A673 (cell line): ENCODE results near the gene DNMT3B. TPM values are rescaled to one million over a fixed set of nuclear protein-coding genes. Genes with fewer than 3 reads are reported as not detected.

Experiments used
- BruUV-seq: library from RNA; stranded (reverse); fragments of 400-500 nt; replicated peaks from 2 replicates; lab custom pipeline; 2021; lab: Mats Ljungman, UMichigan
- CTCF ChIA-PET: fragments of 300-600 bp; sonication (Branson Sonifier 250); formaldehyde crosslinking; loops from one replicate; lab custom pipeline; 2022; ENCODE audit warnings: antibody characterized with exemption; lab: Charles Lee
- POLR2A ChIA-PET: fragments of 300-600 bp; sonication (Branson Sonifier 250); formaldehyde crosslinking; loops from one replicate; lab custom pipeline; 2022; ENCODE audit warnings: antibody characterized with exemption; ENCODE audit not compliant: low non-redundant PET; lab: Charles Lee
- DNase-seq: peaks from one replicate; pipeline ENCODE4 v3.0.0-alpha.2; 2015; ENCODE audit warnings: low spot score
- H3K27ac ChIP-seq: fragments of 200-600 bp; sonication (generic); 2 replicates; pipeline ENCODE4 v1.5.1; 2016; ENCODE audit warnings: mixed run types, low read depth, mild to moderate bottlenecking, mixed read lengths, antibody characterized with exemption, low read length; ENCODE audit not compliant: poor library complexity, severe bottlenecking
- H3K27me3 ChIP-seq: fragments of 200-600 bp; sonication (generic); replicated peaks from 2 replicates; pipeline ENCODE4 v1.6.1; 2017; ENCODE audit warnings: mixed run types, low read depth, mild to moderate bottlenecking, mixed read lengths, antibody characterized with exemption, low read length; ENCODE audit not compliant: insufficient read depth, poor library complexity
- H3K36me3 ChIP-seq: fragments of 200-600 bp; sonication (generic); 2 replicates; pipeline ENCODE4 v1.6.1; 2016; ENCODE audit warnings: mixed run types, mild to moderate bottlenecking, mixed read lengths, antibody characterized with exemption, low read length; ENCODE audit not compliant: insufficient read depth, poor library complexity, severe bottlenecking
- H3K4me1 ChIP-seq: fragments of 200-600 bp; sonication (generic); 2 replicates; pipeline ENCODE4 v1.6.1; 2017; ENCODE audit warnings: mixed run types, mild to moderate bottlenecking, mixed read lengths, antibody characterized with exemption, low read length; ENCODE audit not compliant: insufficient read depth, poor library complexity, severe bottlenecking
- H3K4me3 ChIP-seq: fragments of 200-600 bp; sonication (generic); 2 replicates; pipeline ENCODE4 v1.5.1; 2016; ENCODE audit warnings: low read depth, mixed run types, mild to moderate bottlenecking, mixed read lengths, low read length; ENCODE audit not compliant: poor library complexity, severe bottlenecking
- H3K9me3 ChIP-seq: fragments of 200-600 bp; sonication (generic); 2 replicates; pipeline ENCODE4 v1.6.1; 2016; ENCODE audit warnings: mixed run types, low read depth, mild to moderate bottlenecking, mixed read lengths, antibody characterized with exemption, low read length; ENCODE audit not compliant: poor library complexity, severe bottlenecking
- EZH2 ChIP-seq: fragments of 200-600 bp; sonication (generic); IDR thresholded peaks from 2 replicates; pipeline ENCODE4 v1.6.1; 2017; ENCODE audit warnings: borderline replicate concordance, low read depth, mild to moderate bottlenecking, mixed read lengths, antibody characterized with exemption, low read length; ENCODE audit not compliant: poor library complexity, severe bottlenecking
- intact Hi-C: fragments of 100-400 bp; cut with micrococcal nuclease; formaldehyde crosslinking; loops from one replicate; pipeline ENCODE4 v1.10.0; 2022; ENCODE audit not compliant: unreplicated experiment
- total RNA-seq: library from RNA; stranded (reverse); gene quantifications from 2 replicates; pipeline ENCODE4 v1.2.3, GENCODE V29; 2021
- TF ChIP-seq, protein P1 (sequence below): fragments of 300-800, 200-600 bp; sonication (generic); conservative IDR thresholded peaks from 2 replicates; pipeline ENCODE4 v1.5.1; 2017; ENCODE audit warnings: low read depth, mild to moderate bottlenecking, antibody characterized with exemption, low read length, moderate library complexity, mixed read lengths

DNMT3B gene
- total RNA-seq, 1 experiment from 2014 or later, result 3.8 TPM

- no peak for DNase-seq
- Histone ChIP-seq H3K4me3 (no peak overlapping the region), H3K9me3 (no peaks in the 10 kb centered on the region), H3K27ac (no peak overlapping the region), H3K36me3 (no peaks in the 10 kb centered on the region), H3K4me1 (peaks cover 3% of the 10 kb centered on the region), H3K27me3 (no peaks in the 10 kb centered on the region)
- ChIA-PET POLR2A (no interaction called here), CTCF (no interaction called here)
- no TSS peak for BruUV-seq
- TF ChIP-seq EZH2, result no peak
- TF ChIP-seq, protein P1, sequence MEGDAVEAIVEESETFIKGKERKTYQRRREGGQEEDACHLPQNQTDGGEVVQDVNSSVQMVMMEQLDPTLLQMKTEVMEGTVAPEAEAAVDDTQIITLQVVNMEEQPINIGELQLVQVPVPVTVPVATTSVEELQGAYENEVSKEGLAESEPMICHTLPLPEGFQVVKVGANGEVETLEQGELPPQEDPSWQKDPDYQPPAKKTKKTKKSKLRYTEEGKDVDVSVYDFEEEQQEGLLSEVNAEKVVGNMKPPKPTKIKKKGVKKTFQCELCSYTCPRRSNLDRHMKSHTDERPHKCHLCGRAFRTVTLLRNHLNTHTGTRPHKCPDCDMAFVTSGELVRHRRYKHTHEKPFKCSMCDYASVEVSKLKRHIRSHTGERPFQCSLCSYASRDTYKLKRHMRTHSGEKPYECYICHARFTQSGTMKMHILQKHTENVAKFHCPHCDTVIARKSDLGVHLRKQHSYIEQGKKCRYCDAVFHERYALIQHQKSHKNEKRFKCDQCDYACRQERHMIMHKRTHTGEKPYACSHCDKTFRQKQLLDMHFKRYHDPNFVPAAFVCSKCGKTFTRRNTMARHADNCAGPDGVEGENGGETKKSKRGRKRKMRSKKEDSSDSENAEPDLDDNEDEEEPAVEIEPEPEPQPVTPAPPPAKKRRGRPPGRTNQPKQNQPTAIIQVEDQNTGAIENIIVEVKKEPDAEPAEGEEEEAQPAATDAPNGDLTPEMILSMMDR, result no peak
- intact Hi-C loops, result no loop called here
Measured at GRCh38 chr20:32798046-32798981, 36.1 kb downstream of the DNMT3B start.

GRCh38 chr20:32803092-32803491 is 40.9 kb downstream of the DNMT3B start:
- ChIA-PET CTCF (no interaction called here), POLR2A (no interaction called here)
- intact Hi-C loops, result no loop called here
- H3K4me3 ChIP-seq, result no peak overlapping the region
- no peak overlapping the region for H3K27ac ChIP-seq
- TF ChIP-seq, protein P1, result no peak
- no peak for TF ChIP-seq EZH2
- no peaks in the 10 kb centered on the region for H3K27me3 ChIP-seq
- no peak for DNase-seq
- BruUV-seq, result no TSS peak
- no peaks in the 10 kb centered on the region for H3K9me3 ChIP-seq
- H3K36me3 ChIP-seq, result no peaks in the 10 kb centered on the region
- H3K4me1 ChIP-seq, result peaks cover 6% of the 10 kb centered on the region

- POLR2A ChIA-PET, result no interaction called here
- Histone ChIP-seq H3K4me3 (no peak overlapping the region), H3K27me3 (no peaks in the 10 kb centered on the region), H3K4me1 (peaks cover 7% of the 10 kb centered on the region), H3K36me3 (no peaks in the 10 kb centered on the region), H3K9me3 (no peaks in the 10 kb centered on the region), H3K27ac (no peak overlapping the region)
- CTCF ChIA-PET, result no interaction called here
- TF ChIP-seq EZH2, result no peak
- TF ChIP-seq, protein P1, result no peak
- intact Hi-C loops, result no loop called here
- no peak for DNase-seq
- no TSS peak for BruUV-seq
Measured at GRCh38 chr20:32804022-32804715, 42.0 kb downstream of the DNMT3B start.
